HCT116 (cell line): ENCODE data around the gene PLA2G1B. TPM values are rescaled to one million over a fixed set of nuclear protein-coding genes. Genes with fewer than 3 reads are reported as not detected.

ENCODE experiments used
- ATAC-seq: fragments of 200-7000 bp; cut with Tn5 transposase; 2 replicates; pipeline ENCODE4 v1.9.1; 2020; ENCODE audit warnings: mild to moderate bottlenecking, moderate library complexity
- BruUV-seq: library from RNA; stranded (reverse); fragments of 400-500 nt; replicated peaks from 2 replicates; lab custom pipeline; 2021; lab: Mats Ljungman, UMichigan
- CTCF ChIA-PET: fragments of 300-600 bp; sonication (Branson Sonifier 250); formaldehyde crosslinking; loops from one replicate; lab custom pipeline; 2021; ENCODE audit warnings: antibody characterized with exemption; lab: Charles Lee
- POLR2A ChIA-PET: fragments of 300-600, 350-600 bp; sonication (Branson Sonifier 250); formaldehyde crosslinking; loops from one replicate; lab custom pipeline; 2021; ENCODE audit warnings: antibody characterized with exemption; lab: Charles Lee
- RAD21 ChIA-PET, 2 experiments: fragments of 300-600 bp; sonication (Branson Sonifier 250); formaldehyde crosslinking; loops; one replicate each; lab custom pipeline; 2023; ENCODE audit warnings: low total read pairs in 2 of 2; ENCODE audit not compliant: uncharacterized antibody in 2 of 2, unreplicated experiment in 2 of 2, low non-redundant PET in 1 of 2; lab: Charles Lee
- DNase-seq: peaks from one replicate; pipeline ENCODE4 v3.0.0-alpha.2; 2010; ENCODE audit warnings: low read depth, low spot score
- H2AFZ ChIP-seq: fragments of 200-600 bp; shearing (Covaris generic), sonication (generic); 2 replicates; pipeline ENCODE4 v1.6.1; 2017; ENCODE audit warnings: low read depth, mixed run types, mixed read lengths, antibody characterized with exemption, low read length; ENCODE audit not compliant: poor library complexity, severe bottlenecking
- H3K27ac ChIP-seq: 2 replicates; pipeline ENCODE4 v1.5.1; 2012; ENCODE audit warnings: low read depth, low read length
- H3K27me3 ChIP-seq: fragments of 200-600 bp; sonication (generic); 2 replicates; pipeline ENCODE4 v1.6.1; 2016; ENCODE audit warnings: mixed run types, low read length, mixed read lengths; ENCODE audit not compliant: insufficient read depth
- H3K36me3 ChIP-seq, 2 experiments: fragments of 200-500 bp in 1 of 2; fragments of 200-600 bp in 1 of 2; sonication (Bioruptor generic) in 1 of 2; sonication (generic) in 1 of 2; 2 replicates each; pipeline versions ENCODE4 v1.5.1 to v1.6.1; 2014 to 2016; ENCODE audit warnings: low read length in 2 of 2, inconsistent platforms in 1 of 2, mixed read lengths in 1 of 2, mixed run types in 1 of 2; ENCODE audit not compliant: insufficient read depth in 2 of 2, control insufficient read depth in 1 of 2
- H3K4me1 ChIP-seq, 2 experiments: fragments of 200-600 bp in 1 of 2; sonication (generic) in 1 of 2; 2 replicates each; pipeline versions ENCODE4 v1.5.1 to v1.6.1; 2012 to 2017; ENCODE audit warnings: low read length in 2 of 2, inconsistent platforms in 1 of 2, mild to moderate bottlenecking in 1 of 2, mixed read lengths in 1 of 2, mixed run types in 1 of 2, moderate library complexity in 1 of 2; ENCODE audit not compliant: insufficient read depth in 2 of 2, control insufficient read depth in 1 of 2
- H3K4me2 ChIP-seq: fragments of 200-600 bp; sonication (generic); 2 replicates; pipeline ENCODE4 v1.6.1; 2017; ENCODE audit warnings: mixed run types, low read length, mixed read lengths
- H3K4me3 ChIP-seq, 2 experiments: fragments of 200-600 bp in 1 of 2; sonication (generic) in 1 of 2; replicated peaks in 1 of 2; 2 replicates each; pipeline ENCODE4 v1.5.1; 2011 to 2016; ENCODE audit warnings: low read length in 2 of 2, control low read depth in 1 of 2, low read depth in 1 of 2, mild to moderate bottlenecking in 1 of 2, mixed read lengths in 1 of 2, mixed run types in 1 of 2
- H3K79me2 ChIP-seq: fragments of 200-600 bp; sonication (generic); 2 replicates; pipeline ENCODE4 v1.6.1; 2017; ENCODE audit warnings: mild to moderate bottlenecking, mixed run types, low read length, moderate library complexity, mixed read lengths; ENCODE audit not compliant: insufficient read depth
- H3K9ac ChIP-seq: fragments of 200-600 bp; sonication (generic); 2 replicates; pipeline ENCODE4 v1.6.1; 2016; ENCODE audit warnings: low read length, mixed read lengths
- H3K9me2 ChIP-seq: fragments of 200-600 bp; sonication (generic), shearing (Covaris generic); 2 replicates; pipeline ENCODE4 v1.6.1; 2017; ENCODE audit warnings: mixed run types, mild to moderate bottlenecking, moderate library complexity; ENCODE audit not compliant: insufficient read depth
- H3K9me3 ChIP-seq, 2 experiments: fragments of 200-500 bp in 1 of 2; fragments of 200-600 bp in 1 of 2; sonication (Bioruptor generic) in 1 of 2; sonication (generic) in 1 of 2; 2 replicates each; pipeline ENCODE4 v1.6.1; 2014 to 2017; ENCODE audit warnings: low read length in 2 of 2, mixed read lengths in 2 of 2, inconsistent platforms in 1 of 2, low read depth in 1 of 2, mild to moderate bottlenecking in 1 of 2, mixed run types in 1 of 2, moderate library complexity in 1 of 2; ENCODE audit not compliant: control insufficient read depth in 1 of 2, insufficient read depth in 1 of 2
- H4K20me1 ChIP-seq: fragments of 200-600 bp; sonication (generic), shearing (Covaris generic); 2 replicates; pipeline ENCODE4 v1.6.1; 2017; ENCODE audit warnings: mixed run types, mild to moderate bottlenecking, moderate library complexity; ENCODE audit not compliant: insufficient read depth
- CBX3 ChIP-seq: IDR thresholded peaks from 2 replicates; pipeline ENCODE4 v1.6.1; 2012; ENCODE audit warnings: low read depth
- CEBPB ChIP-seq: IDR thresholded peaks from 2 replicates; pipeline ENCODE4 v1.6.1; 2012; ENCODE audit warnings: low read depth
- EGR1 ChIP-seq: IDR thresholded peaks from 2 replicates; pipeline ENCODE4 v1.6.1; 2012; ENCODE audit warnings: low read depth
- ELF1 ChIP-seq: IDR thresholded peaks from 2 replicates; pipeline ENCODE4 v1.6.1; 2012; ENCODE audit warnings: low read depth, borderline replicate concordance
- EZH2phosphoT487 ChIP-seq: fragments of 200-600 bp; IDR thresholded peaks from 2 replicates; pipeline ENCODE4 v1.6.1; 2018; ENCODE audit warnings: antibody characterized with exemption, borderline replicate concordance
- FOSL1 ChIP-seq: IDR thresholded peaks from 2 replicates; pipeline ENCODE4 v1.6.1; 2012; ENCODE audit warnings: low read depth
- JUND ChIP-seq: IDR thresholded peaks from 2 replicates; pipeline ENCODE4 v1.6.1; 2012
- MAX ChIP-seq: IDR thresholded peaks from 2 replicates; pipeline ENCODE4 v1.6.1; 2012
- POLR2A ChIP-seq: IDR thresholded peaks from 2 replicates; pipeline ENCODE4 v1.7.0; 2011; ENCODE audit warnings: borderline replicate concordance; ENCODE audit not compliant: insufficient read depth, insufficient read length; ENCODE audit errors: extremely low read depth
- POLR2AphosphoS5 ChIP-seq: IDR thresholded peaks from 2 replicates; pipeline ENCODE4 v1.6.1; 2011; ENCODE audit warnings: mild to moderate bottlenecking, low read depth, low read length, moderate library complexity
- RAD21 ChIP-seq: IDR thresholded peaks from 2 replicates; pipeline ENCODE4 v1.6.1; 2012; ENCODE audit warnings: low read depth, mild to moderate bottlenecking
- SIN3A ChIP-seq: IDR thresholded peaks from 2 replicates; pipeline ENCODE4 v1.6.1; 2012; ENCODE audit warnings: low read depth
- SP1 ChIP-seq: IDR thresholded peaks from 2 replicates; pipeline ENCODE4 v1.6.1; 2012; ENCODE audit warnings: low read depth
- TCF7L2 ChIP-seq: IDR thresholded peaks from 2 replicates; pipeline ENCODE4 v1.7.0; 2011; ENCODE audit warnings: borderline replicate concordance, inconsistent platforms; ENCODE audit not compliant: insufficient read depth, insufficient read length; ENCODE audit errors: extremely low read depth
- YY1 ChIP-seq: IDR thresholded peaks from 2 replicates; pipeline ENCODE4 v1.6.1; 2011; ENCODE audit warnings: low read length, low read depth, moderate library complexity, mild to moderate bottlenecking; ENCODE audit not compliant: insufficient replicate concordance; ENCODE audit errors: extremely low read depth
- ZFX ChIP-seq: fragments of 450-650 bp; IDR thresholded peaks from 2 replicates; pipeline ENCODE4 v1.6.1; 2017
- ZNF274 ChIP-seq: fragments of 200-500 bp; sonication (Bioruptor generic); IDR thresholded peaks from 2 replicates; pipeline ENCODE4 v1.6.1; 2014; ENCODE audit warnings: mild to moderate bottlenecking, low read depth, low read length, inconsistent platforms
- intact Hi-C: fragments of 100-400 bp; cut with micrococcal nuclease; formaldehyde crosslinking; loops from 2 replicates; pipeline ENCODE4 v1.10.0; 2022
- total RNA-seq: library from RNA; stranded (reverse); gene quantifications from one replicate; pipeline ENCODE4 v1.2.1, GENCODE V29; 2021; ENCODE audit not compliant: unreplicated experiment
- TF ChIP-seq, protein P1 (sequence below): IDR thresholded peaks from 2 replicates; pipeline ENCODE4 v1.6.1; 2012; ENCODE audit warnings: low read depth

Gene PLA2G1B
- total RNA-seq, 1 experiment from 2014 or later: 2.0 TPM

- TF ChIP-seq, protein P1, sequence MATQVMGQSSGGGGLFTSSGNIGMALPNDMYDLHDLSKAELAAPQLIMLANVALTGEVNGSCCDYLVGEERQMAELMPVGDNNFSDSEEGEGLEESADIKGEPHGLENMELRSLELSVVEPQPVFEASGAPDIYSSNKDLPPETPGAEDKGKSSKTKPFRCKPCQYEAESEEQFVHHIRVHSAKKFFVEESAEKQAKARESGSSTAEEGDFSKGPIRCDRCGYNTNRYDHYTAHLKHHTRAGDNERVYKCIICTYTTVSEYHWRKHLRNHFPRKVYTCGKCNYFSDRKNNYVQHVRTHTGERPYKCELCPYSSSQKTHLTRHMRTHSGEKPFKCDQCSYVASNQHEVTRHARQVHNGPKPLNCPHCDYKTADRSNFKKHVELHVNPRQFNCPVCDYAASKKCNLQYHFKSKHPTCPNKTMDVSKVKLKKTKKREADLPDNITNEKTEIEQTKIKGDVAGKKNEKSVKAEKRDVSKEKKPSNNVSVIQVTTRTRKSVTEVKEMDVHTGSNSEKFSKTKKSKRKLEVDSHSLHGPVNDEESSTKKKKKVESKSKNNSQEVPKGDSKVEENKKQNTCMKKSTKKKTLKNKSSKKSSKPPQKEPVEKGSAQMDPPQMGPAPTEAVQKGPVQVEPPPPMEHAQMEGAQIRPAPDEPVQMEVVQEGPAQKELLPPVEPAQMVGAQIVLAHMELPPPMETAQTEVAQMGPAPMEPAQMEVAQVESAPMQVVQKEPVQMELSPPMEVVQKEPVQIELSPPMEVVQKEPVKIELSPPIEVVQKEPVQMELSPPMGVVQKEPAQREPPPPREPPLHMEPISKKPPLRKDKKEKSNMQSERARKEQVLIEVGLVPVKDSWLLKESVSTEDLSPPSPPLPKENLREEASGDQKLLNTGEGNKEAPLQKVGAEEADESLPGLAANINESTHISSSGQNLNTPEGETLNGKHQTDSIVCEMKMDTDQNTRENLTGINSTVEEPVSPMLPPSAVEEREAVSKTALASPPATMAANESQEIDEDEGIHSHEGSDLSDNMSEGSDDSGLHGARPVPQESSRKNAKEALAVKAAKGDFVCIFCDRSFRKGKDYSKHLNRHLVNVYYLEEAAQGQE: no peak
- no peak for TF ChIP-seq SP1
- TF ChIP-seq JUND: no peak
- no peak for TF ChIP-seq SIN3A
- no peak for TF ChIP-seq POLR2AphosphoS5
- TF ChIP-seq POLR2A: no peak
- no peak for TF ChIP-seq YY1
- no peak for TF ChIP-seq TCF7L2
- no peak for TF ChIP-seq CEBPB
- no peak for TF ChIP-seq ZNF274
- no peak for TF ChIP-seq EZH2phosphoT487
- no peak for TF ChIP-seq CBX3
- TF ChIP-seq ELF1: no peak
- no peak for TF ChIP-seq ZFX
- TF ChIP-seq MAX: no peak
- TF ChIP-seq EGR1: no peak
- TF ChIP-seq FOSL1: no peak
- TF ChIP-seq RAD21: no peak
- TF ChIP-seq, all 23 proteins: peak for 0
- Histone ChIP-seq H3K9me3 (no peaks in the 10 kb centered on the region), H3K9me2 (no peaks in the 10 kb centered on the region), H4K20me1 (no peaks in the 10 kb centered on the region), H3K9ac (no peak overlapping the region), H3K4me1 (peaks cover 0 to 14% of the 10 kb centered on the region in 2 experiments; a peak in 2 of 4 replicates), H3K4me2 (no peak overlapping the region), H3K36me3 (peaks cover 9 to 24% of the 10 kb centered on the region in 2 experiments), H3K4me3 (no peak overlapping the region), H2AFZ (no peak overlapping the region), H3K27ac (no peak overlapping the region), H3K27me3 (no peaks in the 10 kb centered on the region), H3K79me2 (no peaks in the 10 kb centered on the region)
- no peak for DNase-seq
- POLR2A ChIA-PET: no interaction called here
- RAD21 ChIA-PET: no interaction called here
- ATAC-seq: no peak
- CTCF ChIA-PET: interaction anchor here (1.2 kb wide), 1 partner anchor 12 kb away, joined by 3 read pairs; no protein-coding TSS in a partner anchor
- no TSS peak for BruUV-seq
- intact Hi-C loops: no loop called here
Observed at GRCh38 chr12:120353556-120354317, 26.2 kb upstream of the PLA2G1B start.
